Neural cell (in vitro differentiated cells): ENCODE measurements around the gene SLC5A9.

Experiments
- CTCF ChIP-seq: fragments of 450-650 bp; IDR thresholded peaks from 2 replicates; pipeline ENCODE4 v1.5.1; 2014; ENCODE audit warnings: antibody characterized with exemption, mild to moderate bottlenecking, moderate library complexity; ENCODE audit not compliant: poor library complexity, severe bottlenecking
- EP300 ChIP-seq: fragments of 450-650 bp; conservative IDR thresholded peaks from 2 replicates; pipeline ENCODE4 v1.6.1; 2014; ENCODE audit warnings: antibody characterized with exemption, mild to moderate bottlenecking, moderate library complexity; ENCODE audit not compliant: poor library complexity, severe bottlenecking
- EZH2 ChIP-seq: fragments of 200-600, 300-800 bp; shearing (Covaris generic), sonication (generic); IDR thresholded peaks from 2 replicates; pipeline ENCODE4 v1.6.1; 2014; ENCODE audit warnings: antibody characterized with exemption, low read length, borderline replicate concordance, mild to moderate bottlenecking; ENCODE audit not compliant: insufficient read depth, poor library complexity, severe bottlenecking
- POLR2AphosphoS5 ChIP-seq: IDR thresholded peaks from 2 replicates; pipeline ENCODE4 v1.6.1; 2012
- RAD21 ChIP-seq: fragments of 450-650 bp; conservative IDR thresholded peaks from 2 replicates; pipeline ENCODE4 v1.6.1; 2014; ENCODE audit warnings: antibody characterized with exemption, mild to moderate bottlenecking, moderate library complexity
- REST ChIP-seq: IDR thresholded peaks from 2 replicates; pipeline ENCODE4 v1.6.1; 2012; ENCODE audit warnings: borderline replicate concordance
- SMC3 ChIP-seq: fragments of 450-650 bp; conservative IDR thresholded peaks from 2 replicates; pipeline ENCODE4 v1.6.1; 2014; ENCODE audit warnings: antibody characterized with exemption, mild to moderate bottlenecking, moderate library complexity; ENCODE audit not compliant: poor library complexity
- TAF1 ChIP-seq: IDR thresholded peaks from 2 replicates; pipeline ENCODE4 v1.6.1; 2012; ENCODE audit warnings: low read depth

GRCh38 chr1:48248356-48248755 is 25.8 kb downstream of the SLC5A9 start:
- TF ChIP-seq CTCF (no peak), TAF1 (no peak), EZH2 (no peak), EP300 (no peak), POLR2AphosphoS5 (no peak), REST (no peak), SMC3 (no peak), RAD21 (no peak)
